ENCODE results near the gene JAKMIP1.

DNA sequence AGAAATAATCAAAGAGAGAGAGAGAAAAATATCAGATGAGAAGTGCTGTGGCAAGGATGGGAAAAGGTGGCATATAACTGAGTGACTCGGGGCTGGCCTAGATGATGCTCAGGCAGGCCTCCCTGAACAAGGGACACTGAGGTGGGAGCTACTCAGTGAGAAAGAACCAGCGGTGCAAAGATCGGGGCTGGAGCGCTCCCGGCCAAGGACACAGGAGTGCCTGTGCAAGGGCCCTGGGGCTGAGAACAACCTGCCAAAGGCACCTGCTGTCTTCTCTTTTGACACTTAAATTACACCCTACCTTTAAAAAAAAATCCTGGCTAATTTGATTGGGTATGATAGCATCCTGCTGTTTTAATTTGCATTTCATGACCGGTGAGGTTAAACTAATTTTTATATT, 104.5 kb downstream of the JAKMIP1 start:
- TF ChIP-seq, protein P1, sequence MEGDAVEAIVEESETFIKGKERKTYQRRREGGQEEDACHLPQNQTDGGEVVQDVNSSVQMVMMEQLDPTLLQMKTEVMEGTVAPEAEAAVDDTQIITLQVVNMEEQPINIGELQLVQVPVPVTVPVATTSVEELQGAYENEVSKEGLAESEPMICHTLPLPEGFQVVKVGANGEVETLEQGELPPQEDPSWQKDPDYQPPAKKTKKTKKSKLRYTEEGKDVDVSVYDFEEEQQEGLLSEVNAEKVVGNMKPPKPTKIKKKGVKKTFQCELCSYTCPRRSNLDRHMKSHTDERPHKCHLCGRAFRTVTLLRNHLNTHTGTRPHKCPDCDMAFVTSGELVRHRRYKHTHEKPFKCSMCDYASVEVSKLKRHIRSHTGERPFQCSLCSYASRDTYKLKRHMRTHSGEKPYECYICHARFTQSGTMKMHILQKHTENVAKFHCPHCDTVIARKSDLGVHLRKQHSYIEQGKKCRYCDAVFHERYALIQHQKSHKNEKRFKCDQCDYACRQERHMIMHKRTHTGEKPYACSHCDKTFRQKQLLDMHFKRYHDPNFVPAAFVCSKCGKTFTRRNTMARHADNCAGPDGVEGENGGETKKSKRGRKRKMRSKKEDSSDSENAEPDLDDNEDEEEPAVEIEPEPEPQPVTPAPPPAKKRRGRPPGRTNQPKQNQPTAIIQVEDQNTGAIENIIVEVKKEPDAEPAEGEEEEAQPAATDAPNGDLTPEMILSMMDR (IDR thresholded peaks at IDR 0.05): no peak
- TF ChIP-seq POLR2A (IDR thresholded peaks at IDR 0.05): no peak

Data from lower leg skin (tissue), 3 donors.